GM19023 (cell line): ENCODE measurements around the gene CTDSP1.

Experiments used
- ATAC-seq: cut with Tn5 transposase; IDR thresholded peaks from one replicate; pipeline ENCODE4 v1.9.1; 2021; ENCODE audit warnings: mild to moderate bottlenecking, moderate library complexity; ENCODE audit not compliant: unreplicated experiment

CTDSP1 gene, protein sequence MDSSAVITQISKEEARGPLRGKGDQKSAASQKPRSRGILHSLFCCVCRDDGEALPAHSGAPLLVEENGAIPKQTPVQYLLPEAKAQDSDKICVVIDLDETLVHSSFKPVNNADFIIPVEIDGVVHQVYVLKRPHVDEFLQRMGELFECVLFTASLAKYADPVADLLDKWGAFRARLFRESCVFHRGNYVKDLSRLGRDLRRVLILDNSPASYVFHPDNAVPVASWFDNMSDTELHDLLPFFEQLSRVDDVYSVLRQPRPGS

DNA sequence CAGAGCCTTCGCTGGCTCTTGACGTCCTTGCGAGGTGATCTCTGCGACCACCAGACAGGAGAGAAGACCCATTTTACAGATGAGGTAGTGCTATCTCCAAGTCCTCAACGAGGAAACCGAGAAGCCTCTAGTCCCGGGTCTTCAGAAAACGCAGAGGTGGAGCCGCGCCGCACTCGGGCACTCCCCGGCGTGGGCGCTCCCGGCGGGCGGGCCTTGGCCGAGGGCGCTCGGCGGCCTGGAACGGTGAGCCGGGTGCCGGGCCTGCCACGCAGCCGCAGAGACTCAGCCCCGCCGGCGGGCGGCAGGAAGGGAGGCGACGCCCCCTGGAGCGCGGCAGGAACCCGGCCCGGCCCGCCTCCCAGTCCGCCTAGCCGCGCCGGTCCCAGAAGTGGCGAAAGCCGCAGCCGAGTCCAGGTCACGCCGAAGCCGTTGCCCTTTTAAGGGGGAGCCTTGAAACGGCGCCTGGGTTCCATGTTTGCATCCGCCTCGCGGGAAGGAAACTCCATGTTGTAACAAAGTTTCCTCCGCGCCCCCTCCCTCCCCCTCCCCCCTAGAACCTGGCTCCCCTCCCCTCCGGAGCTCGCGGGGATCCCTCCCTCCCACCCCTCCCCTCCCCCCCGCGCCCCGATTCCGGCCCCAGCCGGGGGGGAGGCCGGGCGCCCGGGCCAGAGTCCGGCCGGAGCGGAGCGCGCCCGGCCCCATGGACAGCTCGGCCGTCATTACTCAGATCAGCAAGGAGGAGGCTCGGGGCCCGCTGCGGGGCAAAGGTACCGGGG lies at the start of gene CTDSP1:
TSS of gene CTDSP1 (plus strand) at position 478 of the 776 bp plus-strand sequence. CDS start at position 701, 223 bp downstream.
- peak; percentile 37 for ATAC-seq

DNA sequence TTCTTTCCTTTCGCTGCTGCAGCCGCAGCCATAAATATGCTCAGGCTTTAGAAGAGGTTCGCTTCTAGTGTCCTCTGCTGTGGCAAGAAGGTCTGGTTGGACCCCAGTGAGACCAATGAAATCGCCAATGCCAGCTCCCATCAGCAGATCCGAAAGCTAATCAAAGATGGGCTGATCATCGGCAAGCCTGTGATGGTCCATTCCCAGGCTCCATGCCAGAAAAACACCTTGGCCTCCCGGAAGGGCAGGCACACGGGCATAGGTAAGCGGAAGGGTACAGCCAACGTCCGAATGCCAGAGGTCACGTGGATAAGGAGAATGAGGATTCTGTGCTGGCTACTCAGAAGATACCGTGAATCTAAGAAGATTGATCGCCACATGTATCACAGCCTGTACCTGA lies 45.6 kb upstream of the CTDSP1 start:
- ATAC-seq: no peak

DNA sequence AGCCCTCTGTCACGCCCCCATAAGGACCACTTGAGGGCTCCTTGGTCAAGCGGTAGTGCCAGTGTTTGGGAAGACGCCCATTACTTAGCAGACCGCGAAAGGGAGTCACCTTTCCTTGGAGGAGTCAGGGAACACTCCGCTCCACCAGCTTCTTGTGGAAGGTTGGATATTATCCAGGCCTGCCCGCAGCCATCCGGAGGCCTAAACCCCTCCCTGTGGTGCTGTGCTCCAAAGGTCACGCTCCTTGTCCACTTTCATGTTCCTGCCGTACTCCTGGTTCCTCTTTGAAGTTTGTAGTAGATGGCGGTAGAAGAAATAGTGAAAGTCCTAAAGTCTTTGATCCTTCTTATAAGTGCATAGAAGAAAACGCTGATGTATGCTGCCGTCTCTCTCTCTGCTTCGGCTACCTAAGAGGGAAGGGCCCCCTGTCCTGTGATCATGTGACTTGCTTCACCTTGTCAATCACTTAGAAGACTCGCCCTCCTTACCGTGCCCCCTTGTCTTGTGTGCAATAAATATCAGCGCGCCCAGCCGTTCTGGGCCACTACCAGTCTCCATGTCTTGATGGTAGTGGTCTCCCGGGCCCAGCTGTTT lies 44.7 kb upstream of the CTDSP1 start:
- no peak for ATAC-seq

DNA sequence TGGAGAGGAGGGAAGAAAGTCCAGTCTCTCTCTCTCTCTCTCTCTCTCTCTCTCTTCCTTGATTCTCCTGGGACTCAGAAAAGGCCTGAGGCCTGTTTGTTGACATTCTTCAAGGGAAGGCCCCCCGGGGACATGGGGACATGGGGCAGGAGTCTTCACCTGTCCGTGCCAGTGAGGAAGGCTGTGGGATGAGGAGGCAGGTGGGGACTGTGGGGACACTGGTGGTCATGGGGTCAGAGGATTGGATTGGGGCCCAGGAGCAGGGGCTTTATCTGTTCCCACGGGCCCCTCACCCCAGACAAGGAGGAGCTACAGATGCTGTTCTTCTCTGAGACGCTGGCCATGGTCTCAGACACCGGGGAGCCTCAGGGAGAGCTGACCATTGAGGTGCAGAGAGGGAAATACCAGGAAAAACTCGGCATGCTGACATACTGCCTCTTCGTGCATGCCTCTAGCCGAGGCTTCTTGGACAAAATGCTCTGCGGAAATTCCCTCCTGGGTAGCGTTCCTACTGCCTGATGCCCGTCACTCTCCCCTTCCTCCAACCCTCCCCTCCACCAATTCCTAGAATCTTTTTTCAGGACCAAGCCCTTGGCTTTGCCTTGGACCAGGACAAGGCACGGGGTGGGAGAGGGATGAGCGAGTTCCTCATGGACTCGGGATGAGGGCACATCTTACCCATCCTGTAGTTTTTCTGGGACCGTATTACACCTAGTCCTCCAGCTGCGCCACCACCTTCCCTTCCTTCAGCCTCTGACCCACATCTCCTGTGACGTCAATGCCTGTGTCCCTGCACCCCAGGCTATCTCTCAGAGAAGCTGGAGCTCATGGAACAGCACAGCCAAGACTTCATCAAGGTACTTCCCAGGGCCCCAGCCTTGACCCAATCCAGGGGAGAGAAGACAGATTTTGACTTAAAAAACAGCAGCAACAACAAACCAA lies 42.2 kb upstream of the CTDSP1 start:
- no peak for ATAC-seq

DNA sequence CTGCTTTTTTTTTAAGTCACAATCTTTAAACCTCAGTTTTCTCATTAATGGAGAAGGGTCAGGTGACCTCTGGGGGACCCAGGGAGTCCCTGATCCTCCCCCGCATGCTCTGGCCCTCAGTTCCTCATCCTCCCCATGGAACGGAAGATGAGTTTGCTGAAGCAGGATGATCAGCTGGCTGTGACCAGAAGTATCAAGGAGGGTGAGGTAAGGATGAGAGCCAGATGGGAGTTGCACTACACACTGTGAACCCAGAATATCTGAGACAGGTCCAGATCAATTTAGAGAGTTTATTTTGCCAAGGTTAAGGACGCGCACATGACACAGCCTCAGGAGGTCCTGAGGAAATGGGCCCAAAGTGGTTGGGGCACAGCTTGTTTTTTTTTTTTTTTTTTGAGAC lies 39.2 kb upstream of the CTDSP1 start:
- ATAC-seq: no peak

DNA sequence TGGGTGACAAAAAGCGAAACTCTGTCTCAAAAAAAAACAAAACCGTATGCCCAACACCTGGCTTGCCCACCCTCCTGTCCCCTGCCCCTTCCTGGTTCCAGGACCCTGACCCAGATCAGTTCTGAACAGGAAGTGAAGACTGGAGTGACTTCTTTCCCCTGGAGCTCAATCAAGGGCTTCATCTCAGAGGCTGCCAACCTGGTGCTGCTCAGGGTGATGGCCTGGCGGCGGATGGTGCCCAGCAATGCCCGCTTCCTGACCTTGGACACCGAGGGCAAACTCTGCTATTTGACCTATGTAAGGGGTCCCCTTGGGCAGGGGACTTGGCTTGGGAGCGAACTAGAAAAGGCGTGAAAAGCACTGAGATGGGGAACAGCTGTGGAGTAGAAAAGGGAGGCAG lies 37.1 kb upstream of the CTDSP1 start:
- ATAC-seq: no peak

DNA sequence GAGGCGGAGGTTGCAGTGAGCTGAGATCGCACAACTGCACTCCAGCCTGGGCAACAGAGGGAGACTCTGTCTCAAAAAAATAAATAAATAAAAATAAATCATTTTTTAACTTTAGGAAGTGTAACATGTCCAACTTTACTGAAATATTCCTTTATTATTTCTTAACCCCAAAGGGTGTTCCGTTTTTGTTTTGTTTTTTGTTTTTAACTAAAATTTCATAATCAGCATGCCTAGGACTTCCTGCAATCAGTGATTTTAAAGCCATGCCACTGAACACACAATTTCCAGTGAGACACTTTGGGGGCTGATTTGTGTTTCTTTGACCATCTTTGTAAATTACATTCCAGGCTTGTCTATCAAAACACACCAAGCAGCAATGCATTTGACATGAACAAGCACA lies 35.9 kb upstream of the CTDSP1 start:
- no peak for ATAC-seq

DNA sequence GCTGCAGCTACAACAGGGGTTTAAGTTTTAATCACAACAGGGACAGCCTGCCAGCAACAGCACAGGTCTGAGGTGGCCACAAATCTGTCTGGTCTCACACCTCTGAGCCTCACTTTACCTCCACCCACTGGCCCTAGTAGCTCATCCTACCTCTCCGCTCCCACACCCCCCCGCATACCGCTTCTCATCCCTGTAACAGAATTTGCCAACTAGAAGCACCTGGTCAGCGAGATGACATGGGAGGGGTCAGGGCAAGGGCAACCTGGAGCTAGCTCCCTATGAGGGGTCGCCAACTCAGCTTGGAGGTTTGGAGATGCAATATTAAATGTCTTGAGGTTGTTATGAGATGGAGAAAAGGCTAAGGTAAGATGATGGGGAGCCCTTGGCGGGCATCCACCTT lies 35.5 kb upstream of the CTDSP1 start:
- ATAC-seq: no peak

DNA sequence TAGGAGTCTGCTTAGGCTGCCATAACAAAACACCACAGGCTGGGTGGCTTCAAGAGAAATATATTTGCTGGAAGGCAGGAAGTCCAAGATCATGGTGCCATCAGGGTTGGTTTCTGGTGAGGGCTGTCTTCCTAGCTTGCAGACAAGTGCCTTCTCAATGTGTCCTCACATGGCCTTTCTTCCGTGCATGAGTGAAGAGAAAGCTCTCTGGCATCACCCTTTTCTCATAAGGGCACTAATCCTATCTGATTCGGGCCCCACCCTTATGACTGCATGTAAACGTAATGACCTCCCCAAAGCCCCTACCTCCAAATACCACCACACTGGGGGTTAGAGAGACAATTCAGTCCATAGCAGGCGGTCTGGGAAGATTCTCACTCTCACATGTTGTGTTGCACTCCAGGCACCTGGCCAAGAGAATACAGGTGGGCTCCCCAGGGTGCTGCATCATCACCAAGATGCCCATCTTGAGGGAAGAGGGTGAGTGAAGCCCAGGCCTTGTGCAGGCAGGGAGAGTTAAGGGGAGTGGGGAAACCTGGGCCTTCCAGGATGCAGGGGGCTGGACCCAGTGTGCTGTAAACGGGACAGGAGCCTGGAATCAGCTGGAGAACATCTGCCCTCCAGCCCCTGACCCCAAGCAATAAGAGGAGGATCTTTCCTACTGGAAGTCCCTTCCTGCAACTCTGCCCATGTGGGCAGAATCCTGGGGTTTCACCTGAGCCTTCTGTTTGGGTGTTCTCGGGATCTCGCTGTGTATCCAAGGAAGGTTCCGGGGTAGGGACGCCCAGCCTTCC lies 32.9 kb upstream of the CTDSP1 start:
- no peak for ATAC-seq

DNA sequence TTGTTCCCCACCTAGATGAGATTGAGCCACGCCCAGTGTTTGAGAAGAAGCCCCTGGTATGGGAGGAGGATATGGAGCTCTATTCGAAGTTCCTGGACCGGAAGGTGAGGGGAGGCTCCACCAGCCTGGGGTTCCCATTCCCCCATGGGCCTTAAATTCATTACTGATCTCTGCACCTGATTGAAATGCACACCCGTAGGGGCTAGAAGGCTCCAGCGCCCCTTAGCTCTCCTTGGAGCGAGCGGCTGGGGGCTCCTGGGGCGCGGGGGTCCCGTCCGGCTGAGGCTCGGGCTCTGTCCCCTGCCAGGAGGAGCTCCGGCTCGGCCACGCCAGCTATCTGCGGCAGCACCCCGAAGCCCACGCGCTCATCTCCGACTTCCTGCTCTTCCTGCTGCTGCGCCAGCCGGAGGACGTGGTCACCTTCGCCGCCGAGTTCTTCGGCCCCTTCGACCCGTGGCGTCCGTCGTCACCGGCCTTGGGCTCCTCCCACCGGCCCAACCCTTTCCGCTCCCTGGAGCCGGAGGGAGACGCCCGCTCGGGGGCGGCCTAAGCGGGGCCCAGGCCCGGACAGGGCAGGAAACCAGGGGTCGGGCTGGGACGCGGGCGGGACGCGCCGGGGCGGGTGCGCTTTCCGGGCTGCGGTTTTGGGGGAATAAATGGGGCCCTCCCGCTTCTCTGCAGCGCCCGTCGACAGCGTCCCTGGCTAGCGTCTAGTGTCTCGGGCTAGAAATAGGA lies 32.1 kb upstream of the CTDSP1 start:
- peak; percentile 96 for ATAC-seq

DNA sequence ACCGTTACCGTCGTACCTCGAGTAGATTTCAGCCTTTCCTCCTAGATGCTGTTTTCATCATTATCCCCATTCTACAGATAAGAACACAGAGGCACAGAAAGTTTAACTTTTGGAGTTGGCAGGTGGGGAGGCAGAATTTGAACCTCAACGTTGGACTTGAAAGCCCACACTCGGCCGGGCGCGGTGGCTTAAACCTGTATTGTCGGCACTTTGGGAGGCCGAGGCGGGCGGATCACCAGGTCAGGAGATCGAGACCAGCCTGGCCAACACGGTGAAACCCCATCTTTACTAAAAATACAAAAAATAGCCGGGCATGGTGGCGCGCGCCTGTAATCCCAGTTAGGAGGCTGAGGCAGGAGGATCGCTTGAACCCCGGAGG lies 31.5 kb upstream of the CTDSP1 start:
- ATAC-seq: no peak

DNA sequence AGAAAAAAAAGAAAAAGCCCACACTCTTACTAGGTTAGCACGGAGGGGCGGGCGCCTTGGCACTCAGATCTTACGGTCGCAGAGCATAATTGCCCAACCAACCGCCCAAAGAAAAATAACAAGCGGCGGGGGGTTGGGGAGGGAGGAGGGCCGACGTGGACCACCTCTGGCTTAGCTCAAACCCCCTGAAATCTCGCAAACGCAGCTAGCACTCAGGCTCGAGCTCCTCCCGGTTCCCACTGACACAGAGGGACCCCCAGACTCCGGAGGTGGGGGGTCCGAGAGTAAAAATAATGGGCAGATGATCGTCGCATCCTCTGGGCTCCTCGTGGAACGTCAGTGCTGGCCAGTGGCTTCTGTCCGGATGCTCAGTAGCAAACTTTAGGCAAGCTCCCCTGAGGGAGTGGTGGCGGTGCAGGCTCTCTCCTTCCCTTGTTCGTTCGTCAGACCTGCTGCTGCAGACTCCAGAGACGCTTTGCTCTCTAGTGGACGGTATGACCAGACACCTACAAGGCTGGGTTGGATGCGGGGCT lies 31.0 kb upstream of the CTDSP1 start:
- ATAC-seq: no peak

DNA sequence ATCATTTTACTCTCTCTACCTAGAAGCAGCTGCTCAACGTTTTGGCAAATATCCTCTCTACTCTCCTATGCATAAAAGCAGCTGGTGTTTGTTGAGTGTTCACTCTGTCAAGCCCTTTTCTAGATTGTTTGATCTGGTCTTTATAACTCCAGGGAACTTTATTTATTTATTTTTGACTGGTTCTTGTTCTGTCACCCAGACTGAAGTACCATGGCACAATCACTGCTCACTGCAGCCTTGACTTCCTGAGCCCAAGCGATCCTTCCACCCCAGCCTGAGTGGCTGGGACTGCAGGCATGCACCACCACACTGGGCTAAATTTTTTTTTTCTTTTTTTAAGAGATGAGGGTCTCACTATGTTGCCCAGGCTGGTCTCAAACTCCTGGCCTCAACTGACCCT lies 30.3 kb upstream of the CTDSP1 start:
- no peak for ATAC-seq

DNA sequence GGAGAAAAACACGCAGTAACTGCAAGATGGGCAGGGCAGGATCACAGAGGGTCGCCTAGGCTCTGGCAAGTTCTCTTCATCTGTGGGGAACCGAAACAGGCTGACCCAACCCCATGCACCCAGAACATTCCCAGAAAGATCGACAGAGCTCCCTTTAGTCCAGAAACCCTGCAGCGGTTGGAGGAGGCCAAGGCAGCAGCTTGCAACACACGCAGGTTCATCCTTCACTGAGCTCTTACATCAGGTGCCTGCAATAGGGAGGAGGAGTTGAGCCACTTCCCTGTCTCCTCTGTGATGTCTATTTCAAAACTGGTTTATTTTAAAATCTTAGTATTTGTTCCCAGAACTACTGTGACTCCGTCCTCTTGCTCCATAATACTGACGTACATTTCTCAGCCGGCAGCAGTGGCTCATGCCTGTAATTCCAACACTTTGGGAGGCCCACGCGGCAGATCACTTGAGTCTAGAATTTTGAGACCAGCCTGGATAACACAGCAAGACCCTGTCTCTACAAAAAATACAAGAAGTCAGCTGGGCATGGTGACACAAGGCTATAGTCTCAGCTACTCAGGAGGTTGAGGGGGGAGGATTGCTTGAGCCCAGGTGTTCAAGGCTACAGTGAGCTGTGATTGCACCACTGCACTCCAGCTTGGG lies 29.1 kb upstream of the CTDSP1 start:
- no peak for ATAC-seq

DNA sequence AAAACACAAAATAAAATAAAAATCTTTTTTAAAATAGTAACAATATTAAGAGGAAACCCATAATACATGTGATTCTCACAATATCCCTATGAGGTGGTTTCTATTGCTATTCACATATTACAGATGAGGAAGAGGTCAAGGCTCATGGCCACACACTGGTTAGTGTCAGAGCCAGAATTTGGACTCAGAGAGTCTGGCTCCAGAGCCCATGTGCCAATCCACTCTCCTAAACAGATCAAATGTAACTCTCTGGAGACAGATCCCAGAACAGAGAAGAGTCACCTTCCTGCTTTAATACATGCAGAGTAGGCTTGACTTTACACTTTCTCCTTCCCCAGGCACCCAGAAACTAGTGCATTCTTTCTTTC lies 27.7 kb upstream of the CTDSP1 start:
- no peak for ATAC-seq

DNA sequence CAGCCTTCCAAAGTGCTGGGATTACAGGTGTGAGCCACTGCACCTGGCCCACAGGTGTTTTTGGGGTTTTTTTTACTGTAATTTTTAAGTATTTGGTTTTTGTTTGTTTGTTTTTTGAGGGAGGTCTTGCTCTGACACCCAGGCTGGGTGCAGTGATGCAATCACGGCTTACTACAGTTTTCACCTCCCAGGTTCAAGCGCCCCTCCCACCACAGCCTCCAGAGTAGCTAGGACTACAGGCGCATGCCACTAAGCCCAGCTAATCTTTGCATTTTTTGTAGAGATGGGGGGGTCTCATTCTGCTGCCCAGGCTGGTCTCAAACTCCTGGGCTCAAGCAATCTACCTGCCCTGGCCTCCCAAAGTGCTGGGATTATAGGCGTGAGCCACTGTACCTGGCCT lies 24.9 kb upstream of the CTDSP1 start:
- no peak for ATAC-seq

DNA sequence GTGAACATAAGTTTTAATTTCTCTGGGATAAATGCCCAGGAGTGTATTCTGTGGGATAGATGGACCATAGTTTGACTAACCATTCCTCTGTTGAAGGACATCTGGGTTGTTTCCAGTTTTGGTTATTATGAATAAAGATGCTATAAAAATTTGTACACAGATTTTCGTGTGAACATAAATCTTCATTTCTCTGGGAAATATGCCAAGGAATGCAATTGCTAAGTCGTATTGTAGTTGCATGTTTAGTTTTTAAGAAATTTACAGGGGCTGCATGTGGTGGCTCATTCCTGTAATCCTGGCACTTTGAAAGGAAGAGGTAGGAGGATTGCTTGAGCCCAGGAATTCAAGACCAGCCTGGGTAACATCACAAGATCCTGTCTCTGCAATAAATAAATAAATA lies 24.5 kb upstream of the CTDSP1 start:
- ATAC-seq: no peak

DNA sequence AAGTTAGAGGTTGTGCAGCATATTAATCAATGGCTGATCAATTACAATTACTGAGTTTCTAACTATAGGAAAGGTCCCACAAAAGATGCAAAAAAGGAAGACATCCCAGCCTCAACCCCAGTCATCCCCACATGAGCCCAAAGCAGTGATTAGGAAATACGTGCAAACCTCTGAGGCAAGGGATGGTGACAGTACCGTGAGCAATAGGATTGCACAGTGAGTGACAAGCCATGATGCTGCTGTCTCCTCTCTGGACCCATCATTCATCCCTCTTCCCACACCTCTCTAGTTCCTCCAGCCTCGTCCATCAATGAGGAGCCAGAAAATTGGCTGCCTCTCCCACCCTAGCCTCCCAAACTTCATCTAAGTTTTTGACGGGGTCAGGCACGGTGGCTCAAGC lies 21.6 kb upstream of the CTDSP1 start:
- ATAC-seq: no peak

DNA sequence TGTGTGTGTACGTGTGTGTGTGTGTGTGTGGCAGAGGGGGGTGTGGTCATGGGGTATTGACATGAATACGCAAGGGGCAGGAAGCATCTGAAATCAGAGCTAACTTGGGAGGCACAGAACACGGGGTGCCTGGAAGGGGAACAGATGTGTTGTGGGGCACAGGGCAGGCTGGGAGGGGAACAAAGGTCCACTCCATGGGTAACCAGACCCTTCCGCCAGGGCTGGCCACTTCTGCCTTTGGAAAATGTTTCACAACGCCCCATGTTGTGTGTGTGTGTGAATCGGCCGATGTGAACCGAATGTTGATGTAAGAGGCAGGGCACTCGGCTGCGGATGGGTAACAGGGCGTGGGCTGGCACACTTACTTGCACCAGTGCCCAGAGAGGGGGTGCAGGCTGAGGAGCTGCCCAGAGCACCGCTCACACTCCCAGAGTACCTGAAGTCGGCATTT lies 17.7 kb upstream of the CTDSP1 start, which contains the start of gene SLC11A1:
TSS of gene SLC11A1 (plus strand) at position 358 of the 451 bp plus-strand sequence. CDS start 96 bp downstream, outside the sequence.
- ATAC-seq: no peak
